ENCODE measurements around the gene CENPS.
A peak's percentile ranks its signal among the peaks of the same experiment; 100 is the strongest.
"Not testable (repeated sequence)": the region's sequence is repeated elsewhere in the genome, so short reads cannot be mapped to it uniquely, and the experiment has no call there.

CENPS gene

DNA sequence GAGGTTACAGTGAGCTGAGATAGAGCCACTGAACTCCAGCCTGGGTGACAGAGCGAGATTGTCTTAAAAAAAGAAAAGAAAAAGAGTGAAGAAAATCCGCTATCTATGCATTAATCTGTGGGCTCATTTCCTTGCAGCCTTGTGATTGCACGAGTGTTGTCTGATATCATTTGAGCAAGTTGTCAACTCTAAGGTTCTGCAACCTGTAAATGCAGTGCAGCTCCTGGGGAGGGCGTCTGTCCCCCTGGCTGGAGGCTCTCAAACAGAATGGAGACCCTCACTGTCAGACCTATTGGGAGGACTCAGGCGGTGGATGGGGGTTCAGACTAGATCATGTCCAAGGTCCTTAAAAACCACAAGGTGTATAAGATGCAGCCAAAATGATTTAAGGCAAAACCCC is 25.8 kb downstream of the CENPS start:
- DNase-seq, result no peak

DNA sequence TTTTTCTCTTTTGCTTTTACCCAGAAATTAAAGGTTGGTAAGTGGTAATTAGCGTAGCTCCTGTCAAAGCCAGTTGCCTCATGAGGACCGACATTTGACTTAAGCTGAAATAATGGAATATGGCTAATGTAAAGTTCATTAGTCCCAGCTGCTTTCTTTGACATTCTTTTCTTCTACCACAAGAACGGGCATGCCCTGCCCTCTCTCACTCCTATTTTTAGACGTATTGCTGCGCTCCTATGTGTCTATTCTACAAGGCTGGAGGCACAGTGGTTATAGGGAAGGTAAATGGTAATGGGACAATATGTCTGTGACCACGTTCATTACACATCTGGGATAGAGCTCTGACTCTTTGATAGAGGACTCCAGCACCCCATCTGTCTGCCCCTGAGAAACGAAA is 26.4 kb downstream of the CENPS start:
- DNase-seq, result no peak

DNA sequence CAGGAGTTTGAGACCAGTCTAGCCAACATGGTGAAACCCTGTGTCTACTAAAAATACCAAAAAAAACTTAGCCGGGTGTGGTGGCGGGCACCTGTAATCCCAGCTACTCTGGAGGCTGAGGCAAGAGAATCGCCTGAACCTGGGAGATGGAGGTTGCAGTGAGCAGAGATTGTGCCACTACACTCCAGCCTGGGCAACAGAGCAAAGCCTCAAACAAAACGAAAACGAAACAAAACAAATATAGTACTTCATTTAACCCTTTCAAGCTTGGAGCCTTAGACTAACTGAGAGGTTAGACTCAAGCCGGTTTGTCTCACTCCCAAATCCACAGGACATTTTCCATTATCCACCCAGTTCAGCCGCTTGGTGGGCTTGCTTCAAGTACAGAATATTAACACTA is 27.2 kb downstream of the CENPS start:
- not testable (repeated sequence) for DNase-seq

DNA sequence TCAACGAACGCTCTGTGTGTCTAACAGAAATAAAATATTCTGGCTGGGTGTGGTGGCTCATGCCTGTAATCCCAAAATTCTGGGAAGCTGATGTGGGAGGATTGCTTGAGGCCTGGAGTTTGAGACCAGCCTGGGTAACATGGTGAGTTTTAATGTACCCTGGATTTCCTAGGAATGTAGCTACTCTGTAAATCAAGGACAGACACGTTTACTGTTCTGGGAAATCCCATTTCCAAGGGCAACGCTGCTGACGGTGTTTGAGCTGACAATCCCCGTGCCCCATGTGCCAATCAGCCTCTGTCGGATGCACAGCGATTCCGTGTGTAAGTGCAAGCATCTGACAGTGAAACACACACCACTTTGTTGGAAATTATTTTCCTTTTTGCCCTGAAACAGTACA is 27.6 kb downstream of the CENPS start:
- DNase-seq, result no peak

DNA sequence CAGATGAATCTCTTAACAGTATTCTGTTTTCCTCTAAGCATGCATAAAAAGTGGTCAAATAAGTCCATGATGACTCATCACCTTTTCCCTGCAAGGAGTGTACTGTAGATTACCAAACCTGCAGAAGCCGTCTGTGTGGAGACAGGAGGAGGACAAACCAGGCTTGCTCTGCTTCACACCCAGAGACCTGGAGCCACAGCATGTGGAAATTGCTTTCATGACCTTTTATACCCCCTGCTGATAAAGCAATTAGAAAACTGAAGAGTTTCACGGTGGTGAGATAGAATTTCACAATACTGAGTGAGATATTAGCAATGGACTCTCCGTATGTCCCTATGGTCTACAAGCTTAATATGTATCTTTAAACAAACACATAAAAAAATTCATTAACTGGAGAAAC is 29.0 kb downstream of the CENPS start:
- DNase-seq, result no peak

DNA sequence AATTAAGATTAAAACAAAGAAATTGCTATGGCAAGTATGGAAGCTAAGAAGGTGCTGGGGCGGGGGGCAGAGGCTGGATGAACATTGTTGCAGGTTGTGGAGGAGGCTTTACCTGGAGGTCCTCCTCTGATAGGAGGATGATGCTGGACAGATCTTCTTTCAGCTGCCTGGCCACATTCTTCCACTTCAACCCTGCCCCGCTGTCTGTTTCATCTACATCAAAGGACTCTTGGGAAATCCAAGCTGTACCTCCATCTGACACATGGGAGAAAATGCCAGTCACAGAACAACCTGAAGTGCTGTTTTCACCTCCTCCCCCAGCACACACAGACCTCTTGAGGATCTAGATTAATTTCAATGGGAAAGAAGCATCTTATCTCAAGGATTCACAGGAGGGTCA is 36.8 kb downstream of the CENPS start:
- DNase-seq, result no peak

DNA sequence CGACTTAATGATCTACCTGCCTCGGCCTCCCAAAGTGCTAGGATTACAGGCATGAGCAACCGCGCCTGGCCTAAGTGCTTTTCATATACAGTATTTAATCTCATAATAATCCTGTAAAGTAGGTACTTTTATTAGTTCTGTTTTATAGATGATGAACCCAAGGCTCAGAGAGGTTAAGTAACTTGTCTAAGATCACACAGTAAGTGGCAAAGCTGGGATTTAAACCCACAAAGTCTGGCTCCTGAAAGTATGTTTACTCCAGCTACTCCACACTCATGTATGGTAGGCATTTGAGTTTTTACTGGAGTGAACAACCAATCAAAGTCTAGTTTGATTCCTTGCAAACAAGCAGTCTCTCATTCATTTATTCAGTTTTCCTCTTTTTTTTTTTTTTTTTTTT is 39.8 kb downstream of the CENPS start:
- DNase-seq, result no peak

DNA sequence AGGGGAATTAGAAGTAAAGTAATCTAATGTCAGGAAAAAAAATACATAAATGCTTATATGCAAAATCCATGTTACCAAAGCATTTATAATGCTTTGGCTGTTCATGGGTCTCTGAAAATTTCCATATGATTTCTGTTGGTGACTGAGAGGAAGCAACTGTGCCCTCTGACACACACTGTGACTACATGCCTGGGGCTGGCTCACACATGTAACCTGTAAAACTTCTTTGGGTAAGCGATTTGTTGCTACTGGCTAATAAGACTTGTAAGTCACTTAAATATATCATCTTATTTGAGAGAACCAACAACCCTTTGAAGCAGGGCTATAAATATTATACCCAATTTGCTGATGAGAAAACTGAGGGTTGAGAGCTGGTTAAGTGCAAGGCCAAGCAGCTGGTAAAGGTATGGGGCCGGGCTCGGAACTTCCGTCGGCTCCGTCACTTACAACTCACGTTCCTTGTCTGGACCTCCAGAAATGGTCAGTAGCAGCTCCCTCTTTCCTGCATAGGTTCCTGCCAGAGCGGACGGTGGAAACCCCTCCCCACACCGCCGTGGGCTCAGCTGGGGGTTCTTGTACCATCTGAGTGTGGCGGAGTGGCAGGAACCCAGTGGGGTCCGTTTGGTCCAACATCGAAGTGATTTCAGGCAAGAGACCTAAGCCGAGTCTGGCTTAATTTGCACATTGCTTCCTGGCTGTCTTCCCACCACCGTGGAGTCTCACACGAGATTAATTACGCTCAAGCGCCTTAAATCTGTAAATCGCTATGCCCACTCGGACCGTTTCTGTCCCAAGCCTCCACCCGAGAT is 41.4 kb downstream of the CENPS start:
- DNase-seq, result no peak

DNA sequence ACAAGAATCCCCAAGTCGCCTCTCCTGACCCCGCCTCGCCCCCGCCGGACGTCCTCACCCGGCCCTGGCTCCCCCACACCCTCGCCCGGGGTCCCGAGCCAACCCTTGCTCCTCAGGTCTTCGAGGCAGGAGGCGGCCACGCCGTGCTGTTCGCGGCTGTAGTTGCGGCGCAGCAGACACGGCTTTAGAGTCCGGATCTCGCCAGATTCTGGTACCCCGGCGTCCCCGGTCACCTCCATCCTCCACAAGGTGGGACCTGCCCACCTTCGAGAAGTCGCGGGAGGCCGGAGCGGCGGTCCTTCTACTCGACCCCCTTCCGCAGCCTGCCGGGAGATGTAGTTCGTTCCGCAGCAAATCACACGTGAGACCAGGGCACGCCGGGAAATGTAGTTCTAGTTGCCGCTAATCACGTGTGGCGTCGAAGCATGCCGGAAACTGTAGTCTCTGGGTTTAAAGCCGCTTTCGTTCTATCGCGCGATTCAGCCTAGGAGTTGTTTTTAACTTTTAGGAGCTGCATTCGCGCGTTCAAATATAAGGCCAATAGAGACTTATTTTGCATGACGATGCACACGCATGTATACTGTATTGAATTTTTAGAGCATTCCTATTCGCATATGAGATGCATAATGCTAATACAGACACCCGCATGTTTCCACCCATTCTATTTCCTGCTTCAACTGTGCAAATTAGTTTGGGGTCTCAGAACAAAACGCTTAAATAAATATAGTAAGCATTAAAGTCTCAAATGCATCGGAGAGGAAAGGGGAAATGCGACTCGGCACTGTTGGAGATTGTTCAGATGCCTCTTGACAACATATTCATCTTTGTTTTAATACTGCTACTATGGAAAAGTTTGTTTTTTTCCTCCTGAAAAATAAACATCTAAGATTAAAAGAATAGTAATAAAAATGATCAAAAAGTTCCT is 42.2 kb downstream of the CENPS start, which contains the start of gene DFFA:
Gene DFFA (minus strand): TSS at position 310 of the 925 bp plus-strand sequence. CDS start 71 bp downstream, at position 239.
- peak; percentile 91 to 95 for DNase-seq

DNA sequence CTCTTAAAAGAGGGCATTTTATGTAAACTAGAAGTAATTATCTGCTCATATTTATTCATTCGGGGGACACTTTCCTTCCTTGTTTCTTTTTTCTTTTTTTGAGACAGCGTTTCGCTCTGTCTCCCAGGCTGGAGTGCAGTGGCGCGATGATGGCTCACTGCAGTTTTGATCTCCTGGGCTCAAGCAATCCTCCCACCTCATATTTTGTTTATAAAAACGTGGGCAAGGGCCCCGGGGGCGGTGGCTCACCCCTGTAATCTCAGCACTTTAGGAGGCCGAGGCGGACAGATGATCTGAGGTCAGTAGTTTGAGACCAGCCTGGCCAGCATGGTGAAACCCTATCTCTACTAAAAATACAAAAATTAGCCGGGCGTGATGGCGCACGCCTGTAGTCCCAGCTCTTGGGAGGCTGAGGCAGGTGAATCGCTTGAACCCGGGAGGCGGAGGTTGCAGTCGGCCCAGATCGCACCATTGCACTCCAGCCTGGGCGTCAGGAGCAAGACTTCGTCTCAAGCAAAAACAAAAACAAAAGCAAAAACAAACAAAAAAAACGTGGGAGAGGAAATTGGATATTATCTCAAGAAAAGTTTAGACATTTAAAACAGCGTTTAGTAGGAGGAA is 43.0 kb downstream of the CENPS start:
- DNase-seq, result no peak

DNA sequence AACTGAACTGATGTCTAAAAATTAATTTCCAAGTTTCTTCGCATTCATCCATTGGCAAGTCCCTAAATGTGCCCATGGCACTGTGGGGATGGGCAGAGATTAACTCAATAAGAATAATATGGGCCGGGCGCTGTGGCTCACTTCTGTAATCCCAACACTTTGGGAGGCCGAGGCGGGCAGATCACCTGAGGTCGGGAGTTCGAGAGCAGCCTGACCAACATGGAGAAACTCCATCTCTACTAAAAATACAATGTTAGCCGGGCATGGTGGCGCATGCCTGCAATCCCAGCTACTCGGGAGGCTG is 44.0 kb downstream of the CENPS start:
- not testable (repeated sequence) for DNase-seq

DNA sequence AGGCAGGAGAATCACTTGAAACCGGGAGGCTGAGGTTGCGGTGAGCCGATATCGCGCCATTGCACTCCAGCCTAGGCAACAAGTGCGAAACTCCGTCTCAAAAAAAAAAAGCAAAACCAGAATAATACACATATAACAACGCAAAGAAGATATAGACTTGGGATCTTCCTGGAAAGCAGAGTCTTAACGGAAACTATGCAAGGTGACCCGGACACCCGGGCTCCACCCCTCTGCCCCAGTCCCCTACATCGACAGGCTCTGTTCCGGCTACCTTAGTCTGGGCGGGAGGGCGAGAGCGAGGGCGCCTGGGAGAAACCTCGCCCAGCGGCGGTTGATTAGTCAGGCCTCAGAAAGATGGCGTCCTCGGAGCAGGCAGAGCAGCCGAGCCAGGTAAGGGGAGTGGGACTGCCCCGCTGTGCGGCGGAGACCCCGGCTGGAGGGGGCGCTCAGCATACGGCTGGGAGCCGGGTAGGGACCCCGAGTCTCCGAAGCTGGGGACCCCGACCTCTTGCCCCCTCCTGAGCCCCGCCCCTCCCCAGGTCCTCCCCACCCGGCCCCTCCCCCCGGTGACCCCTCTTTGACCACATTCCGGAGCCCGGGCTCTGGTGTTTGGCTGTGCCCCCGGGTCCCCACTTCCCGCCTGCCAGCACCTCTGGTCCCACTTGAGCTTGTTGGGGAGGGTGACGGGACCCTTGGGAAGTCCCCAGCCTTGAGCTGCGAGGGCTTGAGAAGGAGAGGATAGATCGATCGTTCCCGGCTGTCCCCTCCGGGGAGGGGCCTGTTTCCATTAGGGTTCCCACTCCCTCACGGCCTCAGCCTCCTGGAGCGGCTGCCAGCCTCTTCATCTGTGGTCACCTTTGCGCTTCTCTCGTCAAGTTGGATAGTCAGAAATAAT is 44.6 kb downstream of the CENPS start, which contains the start of gene PEX14:
Gene PEX14 (plus strand): TSS at position 338 of the 895 bp plus-strand sequence. CDS start 17 bp downstream, at position 355.
- DNase-seq, result peak; percentile 71 to 77

DNA sequence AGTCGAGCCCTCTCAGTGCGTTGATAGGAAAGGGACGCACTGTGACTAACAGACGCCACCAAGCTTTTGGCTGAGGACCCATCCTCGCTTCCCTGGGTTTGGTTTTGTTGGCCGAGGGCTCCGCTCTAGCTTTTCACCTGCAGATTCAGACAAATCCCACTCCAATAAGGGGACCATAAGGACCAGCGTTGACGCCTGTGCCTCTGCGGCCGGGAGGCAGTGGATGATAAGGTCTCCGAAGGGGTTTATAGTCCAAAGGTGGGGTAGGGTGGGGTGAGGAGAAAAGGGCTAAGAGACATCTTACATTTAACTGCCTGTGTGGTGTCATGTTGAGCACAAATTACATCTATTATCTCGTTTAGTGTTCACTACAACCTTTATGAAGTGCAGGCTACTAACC is 45.3 kb downstream of the CENPS start:
- no peak for DNase-seq

DNA sequence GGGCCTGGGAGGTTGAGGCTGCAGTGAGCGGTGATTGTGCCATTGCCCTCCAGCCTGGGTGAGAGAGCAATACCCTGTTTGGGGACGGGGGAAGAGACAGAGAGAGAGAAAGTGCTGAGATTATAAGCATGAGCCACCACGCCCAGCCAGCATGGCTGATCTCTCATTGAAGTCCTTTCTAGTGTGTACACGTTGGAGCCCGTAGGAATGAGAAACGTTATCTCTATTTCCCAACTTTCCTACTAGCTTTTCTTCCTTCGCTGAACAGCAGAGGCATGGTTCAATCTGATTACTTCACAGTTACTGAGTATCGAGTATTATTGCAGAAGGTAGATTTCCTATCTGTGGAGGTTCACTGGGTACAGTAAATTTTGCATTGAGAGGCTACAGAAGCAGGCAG is 49.1 kb downstream of the CENPS start:
- no peak for DNase-seq

DNA sequence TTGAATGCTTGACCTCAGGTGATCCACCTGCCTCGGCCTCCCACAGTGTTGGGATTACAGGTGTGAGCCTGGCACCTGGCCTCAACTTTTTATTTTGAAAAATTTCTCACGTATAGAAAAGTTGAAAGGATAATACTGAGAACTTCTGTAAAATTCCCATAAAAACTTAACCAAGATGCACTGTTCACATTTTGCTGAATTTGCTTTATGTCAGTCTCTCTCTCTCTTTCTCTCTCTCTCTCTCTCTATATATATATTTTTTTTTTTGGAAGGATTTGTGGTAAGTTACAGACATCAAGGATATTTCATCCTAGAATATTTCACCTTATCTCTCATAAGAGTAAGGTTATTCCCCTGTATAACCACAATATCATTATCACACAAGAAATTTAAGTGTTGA is 50.4 kb downstream of the CENPS start:
- no peak for DNase-seq

DNA sequence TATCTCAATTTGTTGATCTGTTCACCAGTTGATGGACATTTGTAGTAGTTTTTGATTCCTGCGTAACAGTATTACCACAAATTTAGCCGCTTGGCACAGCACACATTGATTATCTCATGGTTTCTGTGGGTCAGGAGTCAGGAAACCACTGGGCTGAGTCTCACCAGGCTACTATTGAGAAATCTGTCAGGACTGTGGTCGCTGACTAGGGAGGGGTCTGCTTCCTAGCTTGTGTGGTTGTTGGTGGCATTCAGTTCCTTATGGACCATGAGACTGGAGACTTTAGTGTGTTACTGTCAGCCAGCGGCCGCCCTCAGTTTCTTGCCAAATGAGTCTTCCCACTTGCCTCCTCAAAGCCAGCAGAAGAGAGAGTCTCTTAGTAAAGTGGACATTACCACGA is 54.3 kb downstream of the CENPS start:
- no peak for DNase-seq

DNA sequence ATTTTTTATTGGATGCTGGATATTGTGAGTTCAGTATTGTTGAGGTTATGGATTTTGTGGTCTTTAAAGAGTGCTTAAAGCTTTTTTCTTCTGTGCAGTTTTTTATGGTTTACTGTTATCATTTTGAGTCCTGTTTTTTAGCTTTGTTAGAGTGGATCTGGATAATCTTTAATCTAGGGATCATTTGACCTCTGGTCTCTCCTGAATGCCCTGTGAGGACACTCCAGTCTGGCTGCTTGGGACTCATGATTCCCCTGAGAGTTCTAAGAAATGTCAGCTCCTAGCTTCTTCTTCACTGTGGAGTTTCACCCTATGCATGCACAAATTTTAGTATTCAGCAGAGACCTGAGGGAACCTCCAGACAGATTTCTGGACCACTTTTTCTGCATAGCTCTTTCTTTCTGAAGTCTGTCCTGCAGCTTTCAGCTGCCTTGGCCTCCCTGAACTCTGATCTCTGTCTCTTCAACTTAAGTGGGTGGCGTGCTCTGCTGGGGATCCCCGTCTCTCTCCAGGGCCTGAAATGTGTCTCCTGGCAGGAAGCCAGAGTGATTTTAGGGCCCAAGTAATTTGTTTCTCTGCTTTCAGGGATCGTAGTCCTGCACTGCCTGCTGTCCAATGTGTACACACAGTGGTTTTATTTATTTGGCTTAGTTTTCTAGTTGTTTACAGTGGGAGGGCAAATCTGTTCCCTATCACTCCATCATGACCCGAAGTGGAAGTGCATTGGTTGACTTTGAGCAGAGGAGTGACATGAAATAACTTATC is 59.2 kb downstream of the CENPS start:
- DNase-seq, result no peak

DNA sequence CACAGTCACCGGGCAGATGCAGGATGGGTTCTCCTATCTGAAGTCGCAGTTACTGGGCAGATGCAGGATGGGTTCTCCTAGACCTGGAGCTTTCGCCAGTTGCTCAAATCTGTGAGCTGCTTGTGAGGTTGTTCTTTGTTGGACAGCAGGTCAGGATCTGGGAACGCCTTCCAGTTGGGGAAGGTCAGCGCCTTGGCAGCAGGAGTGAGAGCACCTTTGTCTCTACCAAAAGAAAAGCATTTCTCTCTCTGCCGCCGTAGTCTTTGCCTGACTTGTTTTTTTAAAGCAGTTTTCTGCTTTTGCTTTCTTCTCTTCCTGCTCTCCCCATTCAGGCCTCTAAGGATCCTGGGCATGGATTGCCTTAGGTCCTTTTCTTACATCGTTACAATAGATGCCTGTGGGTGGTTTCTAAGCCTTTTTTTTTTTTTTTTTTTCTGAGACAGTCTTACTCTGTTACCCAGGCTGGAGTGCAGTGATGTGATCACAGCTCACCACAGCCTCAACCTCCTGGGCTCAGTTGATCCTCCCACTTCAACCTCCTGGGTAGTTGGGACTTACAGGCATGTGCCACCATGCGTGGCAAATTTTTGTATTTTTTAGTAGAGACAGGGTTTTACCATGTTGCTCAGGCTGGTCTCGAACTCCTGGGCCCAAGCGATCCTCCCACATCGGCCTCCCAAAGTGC is 60.2 kb downstream of the CENPS start:
- DNase-seq, result no peak

All from hippocampal formation (tissue), 2 donors.